Neural progenitor cell (in vitro differentiated cells): Measurements from ENCODE around the gene CCDC78. TPM values are rescaled to one million over a fixed set of nuclear protein-coding genes. Genes with fewer than 3 reads are reported as not detected.

Experiments
- DNase-seq: peaks from one replicate; pipeline ENCODE4 v3.0.0-alpha.2; 2016; ENCODE audit warnings: low spot score
- H2AFZ ChIP-seq: fragments of 200-600 bp; sonication (generic); replicated peaks from 2 replicates; pipeline ENCODE4 v1.6.1; 2016; ENCODE audit warnings: antibody characterized with exemption
- H3F3A ChIP-seq: fragments of 200-600 bp; sonication (generic); 2 replicates; pipeline ENCODE4 v1.6.1; 2016; ENCODE audit warnings: antibody characterized with exemption, low read depth
- H3K27ac ChIP-seq: fragments of 200-600 bp; sonication (generic); 2 replicates; pipeline ENCODE4 v1.5.1; 2016; ENCODE audit warnings: mild to moderate bottlenecking
- H3K27me3 ChIP-seq: fragments of 200-600 bp; sonication (generic); 2 replicates; pipeline ENCODE4 v1.6.1; 2016; ENCODE audit warnings: mild to moderate bottlenecking, moderate library complexity
- H3K36me3 ChIP-seq: fragments of 200-600 bp; sonication (generic); 2 replicates; pipeline ENCODE4 v1.5.1; 2016
- H3K4me1 ChIP-seq: fragments of 200-600 bp; sonication (generic); 2 replicates; pipeline ENCODE4 v1.6.1; 2016; ENCODE audit warnings: mixed run types
- H3K4me2 ChIP-seq: fragments of 200-600 bp; sonication (generic); 2 replicates; pipeline ENCODE4 v1.6.1; 2016
- H3K4me3 ChIP-seq: fragments of 200-600 bp; sonication (generic); 2 replicates; pipeline ENCODE4 v1.5.1; 2016
- H3K79me2 ChIP-seq: fragments of 200-600 bp; sonication (generic); 2 replicates; pipeline ENCODE4 v1.6.1; 2016; ENCODE audit warnings: low read depth
- H3K9ac ChIP-seq: fragments of 200-600 bp; sonication (generic); 2 replicates; pipeline ENCODE4 v1.6.1; 2016
- H3K9me3 ChIP-seq: fragments of 200-600 bp; sonication (generic); 2 replicates; pipeline ENCODE4 v1.5.1; 2016; ENCODE audit warnings: low read depth
- H4K20me1 ChIP-seq: fragments of 200-600 bp; sonication (generic); 2 replicates; pipeline ENCODE4 v1.6.1; 2016; ENCODE audit warnings: low read depth
- H3K27ac Mint-ChIP-seq: 3 replicates; pipeline ENCODE4 v1.8.0; 2021; ENCODE audit warnings: mixed read lengths
- H3K27me3 Mint-ChIP-seq: 2 replicates; pipeline ENCODE4 v1.8.0; 2022; ENCODE audit warnings: low read depth, mild to moderate bottlenecking, inconsistent platforms, moderate library complexity, mixed read lengths; ENCODE audit not compliant: insufficient read depth
- H3K36me3 Mint-ChIP-seq: 3 replicates; pipeline ENCODE4 v1.8.0; 2021; ENCODE audit warnings: mixed read lengths
- H3K4me1 Mint-ChIP-seq: 3 replicates; pipeline ENCODE4 v1.8.0; 2021; ENCODE audit warnings: mixed read lengths
- H3K4me3 Mint-ChIP-seq: 3 replicates; pipeline ENCODE4 v1.8.0; 2021; ENCODE audit warnings: mild to moderate bottlenecking, moderate library complexity, mixed read lengths
- H3K9me3 Mint-ChIP-seq: 3 replicates; pipeline ENCODE4 v1.8.0; 2020; ENCODE audit warnings: mixed read lengths
- CTCF ChIP-seq: fragments of 200-600 bp; sonication (generic); IDR thresholded peaks from 2 replicates; pipeline ENCODE4 v1.5.1; 2017; ENCODE audit warnings: antibody characterized with exemption, mild to moderate bottlenecking
- EZH2 ChIP-seq: fragments of 200-600 bp; sonication (generic); IDR thresholded peaks from 2 replicates; pipeline ENCODE4 v1.6.1; 2017; ENCODE audit warnings: antibody characterized with exemption, mild to moderate bottlenecking, moderate library complexity
- EZH2phosphoT487 ChIP-seq: fragments of 200-600 bp; sonication (generic); IDR thresholded peaks from 2 replicates; pipeline ENCODE4 v1.6.1; 2017; ENCODE audit warnings: antibody characterized with exemption
- total RNA-seq: library from RNA; depleted of rRNA; stranded (reverse); fragments of >200 nt; gene quantifications from 2 replicates; pipeline ENCODE4 v1.2.3, GENCODE V29; 2015; ENCODE audit warnings: low replicate concordance

The CCDC78 gene
- total RNA-seq, 1 donor from 2014 or later = 0.67 TPM

- TF ChIP-seq EZH2 = no peak
- TF ChIP-seq EZH2phosphoT487 = no peak
- TF ChIP-seq CTCF = no peak
- Mint-ChIP-seq H3K27me3 (peaks cover 17% of the 10 kb centered on the region), H3K4me1 (peaks cover 20% of the 10 kb centered on the region), H3K9me3 (no peaks in the 10 kb centered on the region), H3K27ac (no peak overlapping the region), H3K36me3 (peaks cover 2% of the 10 kb centered on the region), H3K4me3 (peak overlapping the region; percentile 21)
- H2AFZ ChIP-seq = no peak overlapping the region
- H3K9ac ChIP-seq = no peak overlapping the region
- no peak overlapping the region for H3K27ac ChIP-seq
- peaks cover 13% of the 10 kb centered on the region for H4K20me1 ChIP-seq
- peaks cover 21% of the 10 kb centered on the region for H3K27me3 ChIP-seq
- no peaks in the 10 kb centered on the region for H3K36me3 ChIP-seq
- H3K4me1 ChIP-seq = peaks cover 7% of the 10 kb centered on the region
- DNase-seq = no peak
- peaks cover 25% of the 10 kb centered on the region for H3K79me2 ChIP-seq
- peaks cover 34% of the 10 kb centered on the region for H3F3A ChIP-seq
- no peak overlapping the region for H3K4me3 ChIP-seq
- no peaks in the 10 kb centered on the region for H3K9me3 ChIP-seq
- no peak overlapping the region for H3K4me2 ChIP-seq
These were observed 38.7 kb downstream of the CCDC78 start for GRCh38 chr16:687499-687898.

- Mint-ChIP-seq H3K4me1 (peaks cover 27% of the 10 kb centered on the region), H3K27ac (no peak overlapping the region), H3K4me3 (no peak overlapping the region), H3K36me3 (peaks cover 3% of the 10 kb centered on the region), H3K27me3 (peaks cover 13% of the 10 kb centered on the region), H3K9me3 (no peaks in the 10 kb centered on the region)
- H3K27me3 ChIP-seq = peaks cover 13% of the 10 kb centered on the region
- H2AFZ ChIP-seq = no peak overlapping the region
- peaks cover 33% of the 10 kb centered on the region for H3K79me2 ChIP-seq
- peaks cover 2% of the 10 kb centered on the region for H3K36me3 ChIP-seq
- H3K4me1 ChIP-seq = peaks cover 8% of the 10 kb centered on the region
- H3K9me3 ChIP-seq = no peaks in the 10 kb centered on the region
- H3F3A ChIP-seq = peaks cover 38% of the 10 kb centered on the region
- H4K20me1 ChIP-seq = peaks cover 21% of the 10 kb centered on the region
- no peak overlapping the region for H3K4me2 ChIP-seq
- H3K4me3 ChIP-seq = no peak overlapping the region
- DNase-seq = no peak
- H3K9ac ChIP-seq = no peak overlapping the region
- TF ChIP-seq CTCF (no peak), EZH2 (no peak), EZH2phosphoT487 (no peak)
- H3K27ac ChIP-seq = no peak overlapping the region
These were observed 39.6 kb downstream of the CCDC78 start for GRCh38 chr16:686459-687260.

- Mint-ChIP-seq H3K27me3 (peaks cover 13% of the 10 kb centered on the region), H3K4me1 (peaks cover 34% of the 10 kb centered on the region), H3K27ac (no peak overlapping the region), H3K4me3 (peak overlapping the region; percentile 76), H3K36me3 (peaks cover 3% of the 10 kb centered on the region), H3K9me3 (no peaks in the 10 kb centered on the region)
- TF ChIP-seq EZH2 (no peak), CTCF (peak; percentile 59)
- Histone ChIP-seq H3K27ac (no peak overlapping the region), H4K20me1 (peaks cover 28% of the 10 kb centered on the region), H3K4me2 (no peak overlapping the region), H3K36me3 (peaks cover 2% of the 10 kb centered on the region), H3K4me3 (no peak overlapping the region), H3K9ac (no peak overlapping the region), H3K27me3 (peaks cover 6% of the 10 kb centered on the region), H3K79me2 (peaks cover 40% of the 10 kb centered on the region), H3K9me3 (no peaks in the 10 kb centered on the region), H3K4me1 (peaks cover 14% of the 10 kb centered on the region), H2AFZ (no peak overlapping the region), H3F3A (peaks cover 45% of the 10 kb centered on the region)
- peak; percentile 65 for DNase-seq
These were observed 40.3 kb downstream of the CCDC78 start for GRCh38 chr16:685967-686366.
